T-helper 2 cell (primary cell): ENCODE measurements around the gene TMEM270.
"Not testable (repeated sequence)": the region's sequence is repeated elsewhere in the genome, so short reads cannot be mapped to it uniquely, and the experiment has no call there.

Experiments used
- DNase-seq, 5 experiments: peaks; one replicate each; pipeline versions ENCODE4 v3.0.0 to v3.0.0-alpha.2; 2012 to 2022

The TMEM270 gene

GRCh38 chr7:73861305-73861704 is 346 bp downstream of the TMEM270 start:
- no peak for DNase-seq

GRCh38 chr7:73864981-73865711 is 4.2 kb downstream of the TMEM270 start:
- no peak for DNase-seq

- DNase-seq = no peak
These were observed 4.9 kb downstream of the TMEM270 start for GRCh38 chr7:73865738-73866445.

DNA sequence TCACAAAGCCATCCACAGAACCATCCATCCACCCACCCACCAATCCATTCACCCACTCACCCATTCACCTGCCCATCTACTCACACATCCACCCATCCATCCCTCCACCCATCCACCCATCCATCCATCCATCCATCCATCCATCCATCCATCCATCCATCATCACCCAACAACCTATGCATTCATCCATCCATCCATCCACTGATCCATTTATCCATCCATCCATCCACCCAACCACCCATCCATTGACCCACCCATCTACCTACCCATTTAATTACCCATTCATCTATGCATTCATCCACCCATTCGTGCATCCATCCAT is 5.4 kb downstream of the TMEM270 start:
- no peak for DNase-seq

DNA sequence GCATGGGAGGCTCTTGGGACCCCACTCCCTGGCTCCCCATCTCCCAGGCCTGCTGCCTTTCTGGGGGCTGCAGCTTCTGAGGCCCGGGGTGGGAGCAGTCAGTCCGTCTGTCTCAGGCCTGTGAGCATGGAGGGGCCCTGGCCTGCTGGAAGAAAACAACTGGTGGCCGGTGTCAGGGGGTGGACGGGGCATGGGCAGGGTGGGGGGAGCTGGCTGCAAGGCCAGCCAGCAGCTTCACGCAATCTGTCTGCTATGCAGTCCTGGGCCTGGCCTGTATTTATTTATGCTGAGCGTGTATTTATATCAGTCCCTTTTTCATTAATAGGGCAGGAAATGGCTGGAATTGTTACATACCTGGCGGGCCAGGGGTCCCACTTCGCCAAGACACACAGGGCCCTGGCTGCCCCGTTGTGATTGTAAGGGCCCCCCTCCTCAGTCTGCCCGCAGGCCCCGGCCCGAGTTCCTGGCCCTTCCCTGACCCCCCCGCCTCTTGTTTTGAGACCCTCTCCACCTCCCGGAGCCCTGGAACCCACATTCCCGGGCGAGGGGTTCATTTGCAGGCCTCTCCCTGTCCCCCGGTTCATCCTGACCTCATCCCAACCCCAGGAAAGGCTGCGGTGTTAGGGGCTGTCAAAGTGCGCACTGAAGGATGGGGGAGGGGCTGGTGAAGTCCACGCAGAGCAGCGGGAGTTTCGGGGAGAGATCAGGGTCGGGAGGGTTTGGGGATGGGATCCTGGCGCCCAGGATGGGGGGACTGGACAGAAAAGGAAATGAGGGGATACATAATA is 8.2 kb downstream of the TMEM270 start:
- DNase-seq = no peak

- no peak for DNase-seq
These were observed 9.1 kb downstream of the TMEM270 start for GRCh38 chr7:73870041-73870492.

- no peak for DNase-seq
These were observed 10.4 kb downstream of the TMEM270 start for GRCh38 chr7:73871163-73872011.

- no peak for DNase-seq
These were observed 11.3 kb downstream of the TMEM270 start for GRCh38 chr7:73872056-73872908.

DNA sequence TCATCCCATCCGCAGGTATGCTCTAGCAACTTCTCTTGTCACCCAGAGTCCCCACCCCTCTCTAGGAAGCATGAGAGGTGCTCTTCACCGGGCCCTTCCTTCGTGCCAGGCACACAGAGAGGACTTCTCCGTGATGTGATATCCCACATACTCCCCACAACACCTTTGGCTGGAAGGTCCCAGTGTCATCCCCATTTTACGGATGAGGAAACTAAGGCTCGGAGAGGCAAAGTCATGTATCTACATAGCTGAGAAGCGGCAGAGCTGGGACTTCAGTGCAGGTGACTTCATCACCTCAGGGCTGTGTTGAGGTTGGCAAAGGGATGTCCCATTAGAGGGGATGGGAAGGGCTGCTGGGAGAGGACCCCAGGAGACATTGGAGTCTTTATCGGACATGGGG is 15.4 kb downstream of the TMEM270 start:
- no peak for DNase-seq

GRCh38 chr7:73876973-73877372 is 16.0 kb downstream of the TMEM270 start:
- DNase-seq = no peak

DNA sequence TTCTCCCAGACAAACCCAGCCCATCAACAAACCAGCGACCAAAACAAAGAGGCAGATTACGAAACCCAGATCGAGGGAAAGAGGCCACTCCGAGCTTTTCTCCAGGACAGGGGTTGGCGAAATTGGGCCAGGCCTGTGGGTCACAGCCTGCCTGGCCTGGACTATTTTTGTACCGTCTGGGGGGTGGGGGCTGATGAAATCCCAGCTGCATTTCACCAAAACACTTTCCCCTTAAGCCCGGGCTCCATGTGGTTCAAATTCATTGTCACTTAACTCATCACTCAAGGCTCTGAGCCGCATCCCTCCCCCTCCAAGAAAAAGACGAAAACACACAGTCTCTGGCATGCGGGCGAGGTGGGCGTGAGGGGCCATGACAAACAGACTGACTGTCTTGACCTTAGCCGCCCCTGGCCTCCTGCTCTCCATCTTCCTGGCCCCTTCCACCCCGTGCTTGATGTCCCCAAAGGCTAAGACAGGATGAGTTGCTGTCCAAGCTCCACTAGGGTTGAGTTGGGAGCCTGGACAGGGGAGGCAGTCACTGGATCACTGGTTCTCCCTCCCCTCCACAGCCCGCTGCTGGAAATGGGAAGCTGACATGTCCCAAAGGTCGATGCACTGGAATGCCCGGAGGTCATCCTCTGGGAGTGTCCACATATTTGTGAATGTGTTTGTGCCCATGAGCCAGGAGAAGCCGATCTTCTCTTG is 19.2 kb downstream of the TMEM270 start:
- DNase-seq = no peak

- DNase-seq = no peak
These were observed 19.9 kb downstream of the TMEM270 start for GRCh38 chr7:73880755-73881328.

DNA sequence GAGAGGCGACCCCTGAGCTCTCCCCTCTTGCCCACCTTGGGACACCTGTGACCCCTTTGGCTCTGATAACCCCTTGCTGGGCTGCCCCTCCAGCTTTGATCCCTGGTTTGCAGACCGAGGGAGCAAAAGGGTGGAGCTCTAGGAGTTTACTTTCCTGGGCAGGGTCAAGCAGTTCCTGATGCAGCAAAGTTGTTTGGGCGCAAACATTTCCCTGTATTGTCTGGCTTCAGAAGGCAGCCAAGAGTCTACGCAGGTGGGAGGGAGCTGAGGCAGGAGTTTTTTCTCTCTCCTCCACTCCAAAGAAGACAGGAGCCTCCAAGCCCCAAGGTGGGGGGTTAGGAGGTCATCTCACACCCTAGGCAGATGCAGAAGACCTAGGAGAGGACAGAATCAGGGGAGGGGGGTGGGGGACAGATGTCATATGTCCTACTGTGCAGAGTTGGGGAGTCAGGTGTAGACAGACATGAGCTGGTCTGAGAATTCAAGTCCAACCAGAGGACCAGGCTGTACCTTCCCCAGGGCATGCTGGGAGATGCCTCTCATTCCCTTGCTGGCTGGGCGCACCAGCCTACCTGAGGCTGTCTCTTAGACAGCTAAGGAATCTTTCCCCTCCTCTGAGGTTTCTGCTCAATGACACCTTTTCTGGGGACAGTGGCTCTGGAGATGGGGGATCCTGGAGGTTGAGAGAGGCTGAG is 20.5 kb downstream of the TMEM270 start:
- no peak for DNase-seq

- DNase-seq = no peak
These were observed 21.1 kb downstream of the TMEM270 start for GRCh38 chr7:73882047-73882402.

GRCh38 chr7:73884867-73885422 is 24.0 kb downstream of the TMEM270 start:
- not testable (repeated sequence) for DNase-seq

DNA sequence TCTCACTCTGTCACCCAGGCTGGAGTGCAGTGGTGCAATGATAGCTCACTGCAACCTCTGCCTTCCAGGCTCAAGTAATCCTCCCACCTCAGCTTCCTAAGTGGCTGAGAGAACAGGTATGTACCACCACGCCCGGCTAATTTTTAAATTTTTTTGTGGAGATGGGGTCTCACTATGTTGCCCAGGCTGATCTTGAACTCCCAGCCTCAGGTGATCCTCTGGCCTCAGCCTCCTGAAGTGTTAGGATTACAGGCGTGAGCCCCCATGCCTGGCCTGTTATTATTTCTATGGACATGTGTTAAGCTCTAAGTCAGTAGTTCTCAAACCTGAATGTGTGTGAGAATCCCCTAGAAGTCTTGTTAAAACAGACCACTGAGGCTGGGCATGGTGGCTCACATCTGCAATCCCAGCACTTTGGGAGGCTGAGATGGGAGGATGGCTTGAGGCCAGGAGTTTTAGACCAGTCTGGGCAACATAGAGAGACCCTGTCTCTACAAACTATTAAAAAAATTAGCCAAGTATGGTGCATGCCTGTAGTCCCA is 24.5 kb downstream of the TMEM270 start:
- DNase-seq = no peak

- DNase-seq = no peak
These were observed 25.2 kb downstream of the TMEM270 start for GRCh38 chr7:73885975-73886798.

DNA sequence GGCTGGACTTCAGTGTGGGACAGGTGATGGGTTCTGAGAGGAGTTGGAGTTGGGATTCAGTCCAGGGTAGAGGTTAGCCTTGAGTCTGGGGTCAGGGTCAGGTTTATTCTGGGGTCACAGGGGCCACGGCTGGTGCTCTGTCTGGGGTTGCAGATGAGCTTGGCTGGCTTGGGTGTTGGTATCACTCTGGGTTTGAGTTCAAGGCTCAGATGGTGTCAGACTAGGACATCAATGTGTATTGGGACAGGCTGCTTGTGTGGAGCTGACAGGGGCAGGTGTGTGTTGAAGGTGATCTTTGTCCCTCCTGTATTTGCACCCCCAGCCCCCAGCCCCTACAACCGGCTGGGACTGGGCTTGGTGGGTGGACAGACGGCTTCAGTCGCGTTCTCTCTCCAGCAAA is 26.8 kb downstream of the TMEM270 start:
- no peak for DNase-seq

DNA sequence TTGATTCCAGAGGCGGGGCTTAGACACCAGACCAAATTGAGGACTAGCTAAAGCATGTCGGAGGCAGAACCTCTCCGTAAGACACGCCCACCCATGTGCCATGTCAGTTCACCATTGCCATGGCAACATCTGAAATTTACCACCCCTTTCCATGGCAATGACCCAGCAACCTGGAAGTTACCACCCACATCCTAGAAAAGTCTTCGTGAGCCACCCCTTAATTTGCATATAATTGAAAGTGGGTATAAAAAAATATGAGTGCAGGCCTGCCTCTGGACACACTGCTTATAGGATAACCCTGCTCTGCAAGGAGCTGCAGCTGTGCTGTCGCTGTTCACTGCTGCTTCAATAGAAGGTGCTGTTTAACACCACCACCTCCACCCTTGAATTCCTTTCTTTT is 28.0 kb downstream of the TMEM270 start:
- no peak for DNase-seq
